Sigmoid colon (tissue), 7 donors: ENCODE measurements around the gene RNF138. TPM values are rescaled to one million over a fixed set of nuclear protein-coding genes. Genes with fewer than 3 reads are reported as not detected.

Experiments used
- DNase-seq: peaks from one replicate; pipeline ENCODE4 v3.0.0-alpha.2; 2019
- H3K27ac ChIP-seq, 4 donors: fragments of 200-600 bp; sonication (generic); one replicate each; pipeline ENCODE4 v1.5.1; 2016 to 2019; ENCODE audit warnings: mild to moderate bottlenecking in 1 of 4
- H3K27me3 ChIP-seq, 3 donors: fragments of 200-600 bp; sonication (generic); one replicate each; pipeline ENCODE4 v1.5.1; 2019; ENCODE audit warnings: mild to moderate bottlenecking in 1 of 3
- H3K36me3 ChIP-seq, 4 donors: fragments of 200-600 bp; sonication (generic); one replicate each; pipeline ENCODE4 v1.5.1; 2016 to 2019
- H3K4me1 ChIP-seq, 4 donors: fragments of 200-600 bp; sonication (generic); one replicate each; pipeline ENCODE4 v1.5.1; 2017 to 2019
- H3K4me3 ChIP-seq, 4 donors: fragments of 200-600 bp; sonication (generic); one replicate each; pipeline ENCODE4 v1.5.1; 2017 to 2019; ENCODE audit warnings: mild to moderate bottlenecking in 2 of 4, moderate library complexity in 1 of 4
- H3K9me3 ChIP-seq, 4 donors: fragments of 200-600 bp in 3 of 4; sonication (generic) in 3 of 4; one replicate each; pipeline versions ENCODE4 v1.5.1 to v1.6.1; 2013 to 2019
- CTCF ChIP-seq, 4 experiments: fragments of 450-650 bp in 3 of 4; fragments of 200-600 bp in 1 of 4; IDR thresholded peaks; one replicate each; pipeline ENCODE4 v1.5.1; 2016 to 2019; ENCODE audit warnings: antibody characterized with exemption in 4 of 4, mild to moderate bottlenecking in 3 of 4, moderate library complexity in 2 of 4
- EP300 ChIP-seq, 4 donors: sonication (generic); formaldehyde crosslinking; IDR thresholded peaks; one replicate each; pipeline ENCODE4 v1.6.1; 2017; ENCODE audit warnings: antibody characterized with exemption in 4 of 4
- POLR2A ChIP-seq, 2 donors: fragments of 450-650 bp; IDR thresholded peaks; one replicate each; pipeline ENCODE4 v1.6.1; 2016; ENCODE audit warnings: antibody characterized with exemption in 2 of 2, mild to moderate bottlenecking in 2 of 2, moderate library complexity in 2 of 2
- POLR2AphosphoS5 ChIP-seq, 4 donors: sonication (generic); formaldehyde crosslinking; IDR thresholded peaks; one replicate each; pipeline ENCODE4 v1.6.1; 2017; ENCODE audit warnings: antibody characterized with exemption in 4 of 4
- WGBS, 2 donors: extraction: QIAGEN DNeasy Blood & Tissue Kit; methylation state at CpG; one replicate each; pipeline ENCODE4 v1.1.7; 2013; 5-methylcytosine and 5-hydroxymethylcytosine counted together
- intact Hi-C: fragments of 100-400 bp; cut with DNase I; formaldehyde crosslinking; loops from one replicate; pipeline ENCODE4 v1.15.1; 2023
- polyA plus RNA-seq, 3 donors: library from polyadenylated mRNA; stranded (reverse); fragments of 200-250 nt; gene quantifications; one replicate each; pipeline ENCODE4 v1.2.3, GENCODE V29; 2013
- total RNA-seq, 4 donors: library from RNA; depleted of rRNA; stranded (reverse); fragments of >200 nt; gene quantifications; one replicate each; pipeline ENCODE4 v1.1.0, GENCODE V29; 2016
- donor health status: healthy with polysubstance abuse.
- donor health status: Bipolar disorder and iron deficiency.
- donor health status: healthy.

RNF138 gene
- total and polyA plus RNA-seq, 7 donors, result 8.3 to 47.4 (median 26.0) TPM

GRCh38 chr18:32072321-32072720, 19.4 kb upstream of the RNF138 start:
- intact Hi-C loops, result no loop called here
- DNase-seq, result no peak
- H3K36me3 ChIP-seq, result no peaks in the 10 kb centered on the region
- WGBS, 2 donors, result 38 to 62% methylated on average over 4 of the region's 4 CpGs
- no peak overlapping the region for H3K4me3 ChIP-seq
- TF ChIP-seq CTCF (IDR thresholded peaks at IDR 0.05) (peak in 1 of 4 experiments; percentile 17), POLR2A (IDR thresholded peaks at IDR 0.05) (no peak)
- no peaks in the 10 kb centered on the region for H3K27me3 ChIP-seq
- H3K27ac ChIP-seq, result no peak overlapping the region
- no peaks in the 10 kb centered on the region for H3K4me1 ChIP-seq
- no peaks in the 10 kb centered on the region for H3K9me3 ChIP-seq

- Histone ChIP-seq H3K4me3 (no peak overlapping the region), H3K27me3 (no peaks in the 10 kb centered on the region), H3K9me3 (no peaks in the 10 kb centered on the region), H3K36me3 (no peaks in the 10 kb centered on the region), H3K27ac (no peak overlapping the region), H3K4me1 (no peaks in the 10 kb centered on the region)
- intact Hi-C loops, result no loop called here
- no peak for TF ChIP-seq EP300 (IDR thresholded peaks at IDR 0.05)
- no peak for TF ChIP-seq POLR2AphosphoS5 (IDR thresholded peaks at IDR 0.05)
- no peak for TF ChIP-seq CTCF (IDR thresholded peaks at IDR 0.05)
- no peak for TF ChIP-seq POLR2A (IDR thresholded peaks at IDR 0.05)
- 98 to 99% methylated on average over 1 of the region's 1 CpG for WGBS, 2 donors
- DNase-seq, result no peak
These were observed 17.5 kb upstream of the RNF138 start for GRCh38 chr18:32074206-32074605.

- no peaks in the 10 kb centered on the region for H3K4me1 ChIP-seq
- no peaks in the 10 kb centered on the region for H3K27me3 ChIP-seq
- no peaks in the 10 kb centered on the region for H3K9me3 ChIP-seq
- no peak overlapping the region for H3K27ac ChIP-seq
- no peaks in the 10 kb centered on the region for H3K36me3 ChIP-seq
- H3K4me3 ChIP-seq, result no peak overlapping the region
- TF ChIP-seq POLR2AphosphoS5 (IDR thresholded peaks at IDR 0.05) (no peak), EP300 (IDR thresholded peaks at IDR 0.05) (no peak), POLR2A (IDR thresholded peaks at IDR 0.05) (no peak), CTCF (IDR thresholded peaks at IDR 0.05) (no peak)
- no peak for DNase-seq
- intact Hi-C loops, result no loop called here
- WGBS, 2 donors, result 23 to 71% methylated on average over 2 of the region's 2 CpGs
These were observed 12.8 kb upstream of the RNF138 start for GRCh38 chr18:32078845-32079244.

GRCh38 chr18:32081881-32082280, 9.8 kb upstream of the RNF138 start:
- H3K27me3 ChIP-seq, result no peaks in the 10 kb centered on the region
- H3K9me3 ChIP-seq, result no peaks in the 10 kb centered on the region
- intact Hi-C loops, result no loop called here
- WGBS, 2 donors, result 83% methylated on average over 1 of the region's 1 CpG
- no peaks in the 10 kb centered on the region for H3K4me1 ChIP-seq
- H3K4me3 ChIP-seq, result no peak overlapping the region
- H3K36me3 ChIP-seq, result no peaks in the 10 kb centered on the region
- H3K27ac ChIP-seq, result no peak overlapping the region
- TF ChIP-seq CTCF (IDR thresholded peaks at IDR 0.05), result no peak
- TF ChIP-seq POLR2AphosphoS5 (IDR thresholded peaks at IDR 0.05), result no peak
- TF ChIP-seq POLR2A (IDR thresholded peaks at IDR 0.05), result no peak
- no peak for TF ChIP-seq EP300 (IDR thresholded peaks at IDR 0.05)
- DNase-seq, result no peak

GRCh38 chr18:32083781-32084180, 7.9 kb upstream of the RNF138 start:
- no peaks in the 10 kb centered on the region for H3K36me3 ChIP-seq
- H3K27ac ChIP-seq, result no peak overlapping the region
- H3K9me3 ChIP-seq, result no peaks in the 10 kb centered on the region
- intact Hi-C loops, result no loop called here
- no peaks in the 10 kb centered on the region for H3K4me1 ChIP-seq
- no peak overlapping the region for H3K4me3 ChIP-seq
- no peaks in the 10 kb centered on the region for H3K27me3 ChIP-seq
- TF ChIP-seq POLR2AphosphoS5 (IDR thresholded peaks at IDR 0.05) (no peak), EP300 (IDR thresholded peaks at IDR 0.05) (no peak), CTCF (IDR thresholded peaks at IDR 0.05) (no peak), POLR2A (IDR thresholded peaks at IDR 0.05) (no peak)
- no peak for DNase-seq
- 95 to 96% methylated on average over 8 of the region's 8 CpGs for WGBS, 2 donors
